ENCODE data around the gene SLC2A11. TPM values are rescaled to one million over a fixed set of nuclear protein-coding genes. Genes with fewer than 3 reads are reported as not detected.

The SLC2A11 gene
- total RNA-seq, 1 experiment from 2014 or later: 17.2 TPM

Other genes starting within 250 kb of the SLC2A11 start
- 0.44 TPM for gene DRICH1, start 225.6 kb upstream of the SLC2A11 start, total RNA-seq (2021; ENCODE audit: unreplicated experiment)
- gene RGL4, start 166.9 kb upstream of the SLC2A11 start, total RNA-seq (2021; ENCODE audit: unreplicated experiment): not detected
- 3.2 TPM for gene ZNF70, start 106.8 kb upstream of the SLC2A11 start, total RNA-seq (2021; ENCODE audit: unreplicated experiment)
- 2.4 TPM for gene VPREB3, start 103.5 kb upstream of the SLC2A11 start, total RNA-seq (2021; ENCODE audit: unreplicated experiment)
- not detected for gene C22orf15, start 94.9 kb upstream of the SLC2A11 start, total RNA-seq (2021; ENCODE audit: unreplicated experiment)
- 279 TPM for gene CHCHD10, start 89.9 kb upstream of the SLC2A11 start, total RNA-seq (2021; ENCODE audit: unreplicated experiment)
- 7.4 TPM for gene MMP11, start 85.0 kb upstream of the SLC2A11 start, total RNA-seq (2021; ENCODE audit: unreplicated experiment)
- gene SMARCB1, start 70.9 kb upstream of the SLC2A11 start, total RNA-seq (2021; ENCODE audit: unreplicated experiment): 101 TPM
- not detected for gene DERL3, start 18.9 kb upstream of the SLC2A11 start, total RNA-seq (2021; ENCODE audit: unreplicated experiment)
- gene MIF, start 36.5 kb downstream of the SLC2A11 start, total RNA-seq (2021; ENCODE audit: unreplicated experiment): 1,511 TPM
- gene GSTT2B, start 103.3 kb downstream of the SLC2A11 start, total RNA-seq (2021; ENCODE audit: unreplicated experiment): 14.3 TPM
- 3.4 TPM for gene DDTL, start 109.0 kb downstream of the SLC2A11 start, total RNA-seq (2021; ENCODE audit: unreplicated experiment)
- gene DDT, start 116.6 kb downstream of the SLC2A11 start, total RNA-seq (2021; ENCODE audit: unreplicated experiment): 217 TPM
- gene GSTT2, start 122.3 kb downstream of the SLC2A11 start, total RNA-seq (2021; ENCODE audit: unreplicated experiment): 5.1 TPM
- gene GSTT4, start 147.6 kb downstream of the SLC2A11 start, total RNA-seq (2021; ENCODE audit: unreplicated experiment): not detected
- gene CABIN1, start 153.4 kb downstream of the SLC2A11 start, total RNA-seq (2021; ENCODE audit: unreplicated experiment): 63.2 TPM